ENCODE measurements around the gene MYL5.

GRCh38 chr4:654503-654845, 19.9 kb upstream of the MYL5 start:
- TF ChIP-seq SMC3 (conservative IDR thresholded peaks at IDR 0.05; ENCODE audit: poor library complexity) (no peak), CTCF (IDR thresholded peaks at IDR 0.05; ENCODE audit: poor library complexity, severe bottlenecking) (no peak), POLR2AphosphoS5 (IDR thresholded peaks at IDR 0.05) (no peak), EP300 (conservative IDR thresholded peaks at IDR 0.05; ENCODE audit: poor library complexity, severe bottlenecking) (no peak), EZH2 (IDR thresholded peaks at IDR 0.05; ENCODE audit: borderline replicate concordance, insufficient read depth, low read length, poor library complexity, severe bottlenecking) (no peak), TAF1 (IDR thresholded peaks at IDR 0.05; ENCODE audit: low read depth) (no peak), REST (IDR thresholded peaks at IDR 0.05; ENCODE audit: borderline replicate concordance) (no peak)

Measured in neural cell (in vitro differentiated cells).